ENCODE data around the gene CGB3.
A peak's percentile ranks its signal among the peaks of the same experiment; 100 is the strongest.
"Not testable (repeated sequence)": the region's sequence is repeated elsewhere in the genome, so short reads cannot be mapped to it uniquely, and the experiment has no call there.

The CGB3 gene

GRCh38 chr19:49024233-49024632 lies at the start of gene CGB3:
Gene CGB3 (minus strand): TSS chr19:49024333. CDS start chr19:49023971, 362 bp downstream.
- DNase-seq (ENCODE audit: low read depth), result not testable (repeated sequence)

- no peak for DNase-seq (ENCODE audit: low read depth)
These were observed 47.9 kb upstream of the CGB3 start for GRCh38 chr19:49071860-49072547.

GRCh38 chr19:49070416-49070815 lies 46.3 kb upstream of the CGB3 start:
- no peak for DNase-seq (ENCODE audit: low read depth)

GRCh38 chr19:49069026-49069425 lies 44.9 kb upstream of the CGB3 start:
- DNase-seq (ENCODE audit: low read depth), result no peak

GRCh38 chr19:49067554-49067953 lies 43.4 kb upstream of the CGB3 start:
- no peak for DNase-seq (ENCODE audit: low read depth)

GRCh38 chr19:49065905-49066512 lies 41.9 kb upstream of the CGB3 start:
- DNase-seq (ENCODE audit: low read depth), result no peak

GRCh38 chr19:49064768-49065611 lies 40.9 kb upstream of the CGB3 start, which contains the start of gene NTF4:
Gene NTF4 (minus strand): TSS chr19:49064818. CDS start chr19:49061997, 2,821 bp downstream.
- no peak for DNase-seq (ENCODE audit: low read depth)

GRCh38 chr19:49064029-49064629 lies 40.0 kb upstream of the CGB3 start:
- DNase-seq (ENCODE audit: low read depth), result no peak

- DNase-seq (ENCODE audit: low read depth), result no peak
These were observed 37.3 kb upstream of the CGB3 start for GRCh38 chr19:49061445-49061844.

- no peak for DNase-seq (ENCODE audit: low read depth)
These were observed 36.9 kb upstream of the CGB3 start for GRCh38 chr19:49061000-49061399.

GRCh38 chr19:49059053-49059452 lies 34.9 kb upstream of the CGB3 start:
- DNase-seq (ENCODE audit: low read depth), result no peak

GRCh38 chr19:49058562-49058961 lies 34.4 kb upstream of the CGB3 start:
- no peak for DNase-seq (ENCODE audit: low read depth)

- no peak for DNase-seq (ENCODE audit: low read depth)
These were observed 33.6 kb upstream of the CGB3 start, which contains the start of gene CGB7 for GRCh38 chr19:49057636-49058234. Gene CGB7 (minus strand): TSS chr19:49057749. CDS start chr19:49055375, 2,374 bp downstream.

GRCh38 chr19:49056902-49057596 lies 32.9 kb upstream of the CGB3 start:
- not testable (repeated sequence) for DNase-seq (ENCODE audit: low read depth)

- DNase-seq (ENCODE audit: low read depth), result no peak
These were observed 32.2 kb upstream of the CGB3 start for GRCh38 chr19:49056101-49056901.

- DNase-seq (ENCODE audit: low read depth), result peak; percentile 21
These were observed 26.4 kb upstream of the CGB3 start for GRCh38 chr19:49050376-49051033.

- not testable (repeated sequence) for DNase-seq (ENCODE audit: low read depth)
These were observed 25.7 kb upstream of the CGB3 start for GRCh38 chr19:49049834-49050233.

GRCh38 chr19:49049011-49049410 lies 24.9 kb upstream of the CGB3 start, which contains the start of gene CGB8:
Gene CGB8 (minus strand): TSS chr19:49049111. CDS start chr19:49048739, 372 bp downstream.
- DNase-seq (ENCODE audit: low read depth), result not testable (repeated sequence)

GRCh38 chr19:49043548-49043947 lies 19.4 kb upstream of the CGB3 start, which contains the start of gene CGB5:
Gene CGB5 (plus strand): TSS chr19:49043848. CDS start chr19:49044210, 362 bp downstream.
- not testable (repeated sequence) for DNase-seq (ENCODE audit: low read depth)
